GM18519 (cell line): ENCODE measurements around the gene LIMA1.

Experiments used
- ATAC-seq: cut with Tn5 transposase; IDR thresholded peaks from one replicate; pipeline ENCODE4 v1.9.1; 2021; ENCODE audit warnings: mild to moderate bottlenecking, moderate library complexity; ENCODE audit not compliant: unreplicated experiment, low FRiP score

LIMA1 gene

GRCh38 chr12:50192236-50192635 is 91.1 kb downstream of the LIMA1 start:
- no peak for ATAC-seq

DNA sequence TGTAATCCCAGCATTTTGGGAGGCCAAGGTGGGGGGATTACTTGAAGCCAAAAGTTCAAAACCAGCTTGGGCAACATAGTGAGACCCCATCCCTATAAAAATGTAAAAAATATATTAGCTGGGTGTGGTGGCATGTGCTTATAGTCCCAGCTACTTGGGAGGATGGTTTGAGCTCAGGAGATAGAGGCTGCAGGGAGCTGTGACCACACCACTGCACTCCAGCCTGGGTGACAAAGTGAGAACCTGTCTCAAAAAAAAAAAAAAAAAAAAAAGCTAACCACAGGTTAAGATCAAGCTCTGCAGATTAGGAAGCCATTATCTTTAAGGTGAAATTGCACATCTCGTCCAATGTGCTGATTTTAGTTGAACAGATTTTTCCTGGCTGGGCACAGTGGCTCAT is 92.5 kb downstream of the LIMA1 start:
- ATAC-seq = no peak

- ATAC-seq = no peak
Observed at GRCh38 chr12:50188875-50189575, 94.3 kb downstream of the LIMA1 start.

GRCh38 chr12:50188241-50188781 is 95.0 kb downstream of the LIMA1 start:
- ATAC-seq = no peak

DNA sequence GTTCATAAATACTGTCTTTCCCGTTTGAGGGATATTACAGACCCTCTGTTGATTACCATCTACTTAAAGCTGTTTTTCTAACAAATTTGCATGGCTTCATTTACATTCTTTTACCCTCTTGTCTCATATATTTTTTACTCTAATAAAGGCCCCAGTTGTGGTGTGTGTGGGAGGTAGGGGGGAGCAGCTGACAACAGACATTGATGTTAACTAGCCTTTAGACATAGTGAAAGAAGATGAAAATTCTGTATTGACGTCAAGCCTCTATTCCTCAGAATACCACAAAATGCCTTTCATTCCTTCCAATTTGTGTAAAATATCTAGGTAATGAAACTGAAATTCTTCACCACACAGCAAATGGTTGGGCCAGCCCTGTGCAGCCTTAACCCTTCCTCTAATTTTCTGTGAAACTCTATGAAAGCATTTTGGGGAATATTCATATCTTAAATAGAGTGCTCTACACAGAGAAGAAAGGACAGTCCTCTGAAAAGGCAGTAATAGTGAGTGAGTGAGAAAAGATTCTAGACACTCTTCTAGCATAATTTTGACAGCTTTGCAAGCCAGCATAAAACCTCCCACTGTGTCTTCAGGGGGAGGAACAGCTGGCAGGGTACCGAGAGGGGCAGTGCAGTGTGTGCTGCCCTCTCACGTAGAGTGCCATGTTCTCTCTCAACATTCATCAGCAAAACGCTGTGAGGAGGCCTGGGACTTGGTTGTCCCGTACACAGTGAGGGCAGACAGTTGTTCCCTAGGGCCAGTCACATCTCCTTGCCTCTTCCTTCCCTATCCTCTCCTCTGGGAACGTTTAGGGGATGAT is 96.0 kb downstream of the LIMA1 start:
- peak; percentile 43 for ATAC-seq

DNA sequence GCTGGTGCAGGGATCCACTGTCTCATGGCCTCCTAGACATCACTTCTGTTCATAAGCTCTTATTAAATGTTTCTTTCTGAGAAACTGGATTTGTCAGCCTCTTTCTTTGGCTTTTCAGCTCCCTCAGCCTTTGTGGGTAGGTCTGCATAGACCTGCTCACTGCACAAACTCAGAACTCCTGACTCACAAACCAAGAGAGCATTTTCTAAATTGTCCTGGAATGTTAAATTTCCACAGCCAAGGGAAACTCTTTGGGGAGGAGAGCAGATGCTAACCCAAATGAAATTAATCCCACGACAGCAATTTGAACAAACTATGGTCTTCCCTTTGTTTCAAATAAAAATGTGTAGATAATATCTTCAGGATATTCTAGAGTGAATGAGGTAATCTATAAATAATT is 96.6 kb downstream of the LIMA1 start:
- ATAC-seq = no peak

DNA sequence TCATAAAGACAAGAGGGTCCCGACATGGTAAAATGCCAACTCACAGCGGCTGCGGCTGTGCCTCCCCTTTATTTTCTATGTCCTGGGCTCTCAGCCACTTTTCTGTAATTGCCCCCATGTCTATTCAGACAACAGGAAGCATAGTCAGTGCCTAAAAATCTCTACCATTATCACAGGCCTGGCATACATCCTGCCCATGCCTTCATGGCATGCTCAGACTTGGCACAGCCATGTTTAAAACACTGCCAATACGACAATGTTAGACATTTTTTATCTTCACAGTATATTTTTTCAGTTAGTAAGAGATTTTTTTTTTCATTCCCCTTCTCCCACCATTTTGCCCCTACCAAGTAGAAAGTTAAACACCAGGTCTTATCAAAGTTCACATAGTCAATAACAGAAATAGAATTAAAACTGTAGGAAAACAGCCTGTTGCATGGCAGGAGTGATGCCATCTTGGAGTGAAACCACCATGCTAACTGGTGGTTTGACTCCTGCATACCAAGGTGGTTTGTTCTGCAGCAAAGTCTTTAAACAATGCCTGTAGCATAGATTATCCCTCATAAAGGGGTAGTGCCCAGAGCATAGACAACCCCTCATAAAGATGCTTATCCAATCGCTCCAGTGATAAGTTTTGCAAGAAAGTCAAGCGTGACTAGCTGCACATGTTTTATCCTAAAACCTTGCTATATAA is 97.2 kb downstream of the LIMA1 start:
- ATAC-seq = no peak

DNA sequence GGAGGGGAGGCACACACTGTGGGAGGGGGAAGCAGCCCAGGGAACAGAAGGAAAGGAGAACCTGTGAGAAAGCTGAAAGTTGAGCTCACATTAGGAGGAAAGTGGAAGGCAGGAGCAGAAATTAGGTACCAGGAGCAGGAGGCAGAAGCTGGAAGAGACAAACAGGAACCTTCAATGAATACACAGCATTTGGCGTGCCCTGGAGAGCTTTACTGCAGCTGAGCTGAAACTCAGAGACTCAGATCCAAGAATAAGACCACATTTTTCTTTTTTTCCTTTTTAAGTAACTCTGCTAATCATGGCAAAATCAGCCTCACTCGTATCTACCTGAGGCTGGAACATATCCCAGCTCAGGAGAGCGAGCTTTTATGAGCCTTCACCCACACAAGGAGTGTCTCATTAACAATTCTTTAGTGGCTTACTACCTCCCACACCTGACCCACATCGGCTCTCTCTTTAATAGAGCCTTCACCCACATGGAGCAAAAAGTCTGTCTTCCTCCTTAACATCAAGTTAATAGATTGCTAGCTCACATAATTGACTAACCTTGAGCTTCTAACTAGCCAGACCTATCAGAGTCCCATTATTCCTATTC is 97.9 kb downstream of the LIMA1 start:
- ATAC-seq = no peak

DNA sequence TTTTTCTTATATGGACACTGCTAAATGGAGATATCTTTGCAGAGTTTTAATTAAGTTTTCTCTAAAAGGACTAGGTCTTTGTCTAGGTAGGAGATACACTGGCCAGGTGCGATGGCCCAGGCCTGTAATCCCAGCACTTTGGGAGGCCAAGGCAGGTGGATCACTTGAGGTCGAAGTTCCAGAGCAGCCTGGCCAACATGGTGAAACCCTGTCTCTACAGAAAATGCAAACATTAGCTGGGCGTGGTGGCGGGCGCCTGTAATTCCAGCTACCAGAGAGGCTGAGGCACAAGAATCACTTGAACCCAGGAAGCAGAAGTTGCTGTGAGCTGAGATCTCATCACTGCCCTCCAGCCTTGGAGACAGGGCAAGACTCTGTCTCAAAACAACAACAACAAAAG is 99.1 kb downstream of the LIMA1 start:
- no peak for ATAC-seq

DNA sequence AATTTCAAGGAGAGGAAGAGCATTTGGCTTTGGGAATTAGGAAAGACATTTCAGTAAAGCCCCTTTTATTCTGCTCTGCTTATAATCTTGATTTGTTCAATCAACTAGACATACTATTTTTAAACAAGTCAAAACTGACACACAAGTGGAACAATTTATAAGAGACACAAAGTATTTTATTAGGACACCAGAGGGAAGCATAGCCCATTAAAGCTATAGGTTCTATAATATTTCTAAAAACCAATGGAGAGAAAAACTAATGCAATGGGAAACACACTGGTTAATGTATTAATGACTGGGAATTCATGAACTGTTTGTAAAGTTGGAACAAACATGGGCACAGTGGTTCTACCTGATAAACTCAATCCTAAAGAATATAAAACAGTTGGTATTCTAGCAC is 100.9 kb downstream of the LIMA1 start:
- ATAC-seq = no peak

GRCh38 chr12:50181691-50182090 is 101.6 kb downstream of the LIMA1 start:
- ATAC-seq = no peak

- ATAC-seq = no peak
Observed at GRCh38 chr12:50175716-50176026, 107.6 kb downstream of the LIMA1 start.

- ATAC-seq = no peak
Observed at GRCh38 chr12:50174971-50175715, 108.2 kb downstream of the LIMA1 start.

DNA sequence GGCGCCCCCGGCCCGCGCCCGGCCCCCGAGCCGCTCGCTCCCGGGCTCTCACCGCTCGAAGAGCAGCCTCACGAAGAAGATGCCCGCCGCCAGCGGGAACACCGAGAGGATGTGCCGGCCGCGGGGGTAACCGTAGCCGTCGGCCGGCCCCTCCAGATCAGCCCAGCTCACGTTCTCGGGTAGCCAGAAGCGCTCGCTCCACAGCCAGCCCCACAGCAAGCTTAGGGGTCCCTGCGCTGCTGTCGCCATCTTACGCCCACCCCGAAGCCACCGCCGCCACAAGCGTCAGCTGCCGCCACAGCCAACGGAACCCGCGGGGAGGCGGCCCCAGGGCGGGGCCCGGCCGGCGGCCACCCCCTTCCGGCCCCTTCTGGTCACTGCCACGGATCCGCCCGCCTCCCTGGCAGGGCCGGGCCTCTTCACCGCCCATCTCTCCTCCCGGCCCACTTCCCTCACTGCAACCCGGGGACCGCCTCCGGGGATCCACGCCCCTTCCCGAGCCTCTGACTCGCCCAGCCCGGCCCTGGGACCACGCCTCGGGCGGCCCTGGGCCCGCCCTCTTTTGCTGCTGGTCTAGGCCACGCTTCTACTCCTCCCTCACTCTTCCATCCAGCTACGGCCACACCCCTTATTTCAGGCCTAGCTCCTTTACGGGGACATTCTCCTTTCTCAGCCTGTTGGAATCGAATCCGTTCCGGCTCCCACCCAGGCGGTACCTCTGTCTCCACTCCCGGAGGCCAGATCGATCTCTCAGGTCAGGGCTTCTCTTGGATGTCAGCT is 116.1 kb downstream of the LIMA1 start, which contains the start of gene CERS5:
CERS5 (minus strand) TSS at position 321 of the 780 bp plus-strand sequence; CDS start at position 249, 72 bp downstream.
- peak; percentile 91 for ATAC-seq

- no peak for ATAC-seq
Observed at GRCh38 chr12:50166799-50167048, 116.6 kb downstream of the LIMA1 start.

GRCh38 chr12:50164963-50165362 is 118.4 kb downstream of the LIMA1 start:
- ATAC-seq = no peak

DNA sequence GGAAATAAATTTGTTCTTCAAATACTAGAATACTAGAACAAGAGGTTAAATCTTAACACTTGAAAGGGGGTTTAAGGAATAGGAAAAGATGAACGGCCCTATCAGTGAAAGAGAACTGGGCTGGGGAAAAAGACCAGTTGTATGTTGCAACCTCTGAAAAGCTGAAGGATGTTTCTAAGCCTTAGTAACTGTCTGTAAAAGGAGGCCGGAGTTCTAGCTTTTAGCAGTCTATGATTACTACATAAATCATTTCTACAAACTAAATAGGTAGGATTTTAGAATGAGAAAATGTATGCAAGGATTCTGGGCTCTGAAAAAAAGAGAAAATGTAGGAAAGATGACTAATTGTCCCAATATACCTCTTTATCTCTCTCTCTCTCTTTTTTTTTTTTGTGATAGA is 121.1 kb downstream of the LIMA1 start:
- no peak for ATAC-seq

GRCh38 chr12:50160643-50161042 is 122.7 kb downstream of the LIMA1 start:
- ATAC-seq = no peak

GRCh38 chr12:50157259-50157658 is 126.1 kb downstream of the LIMA1 start:
- ATAC-seq = no peak

DNA sequence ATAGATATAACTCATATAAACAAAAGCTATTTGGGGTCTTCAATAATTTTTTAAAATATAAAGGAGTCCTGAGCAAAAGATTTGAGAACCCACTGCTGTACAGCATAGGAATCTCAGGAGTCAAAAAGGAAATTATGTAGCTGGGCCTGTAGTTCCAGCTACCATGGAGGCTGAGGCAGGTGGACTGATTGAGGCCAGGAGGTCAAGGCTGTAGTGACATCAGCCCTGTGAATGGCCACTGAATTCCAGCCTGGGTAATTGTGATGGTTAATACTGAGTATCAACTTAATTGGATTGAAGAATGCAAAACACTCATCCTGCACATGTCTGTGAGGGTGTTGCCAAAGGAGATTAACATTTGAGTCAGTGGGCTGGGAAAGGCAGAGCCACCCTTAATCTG is 126.7 kb downstream of the LIMA1 start:
- ATAC-seq = no peak
